Duodenal mucosa (tissue), 2 donors: ENCODE measurements around the gene LANCL2.

Experiments
- H3K27ac ChIP-seq: one replicate; pipeline ENCODE4 v1.7.0; 2013; ENCODE audit warnings: low read depth, low read length
- H3K27me3 ChIP-seq, 2 donors: one replicate each; pipeline ENCODE4 v1.7.0; 2013; ENCODE audit warnings: low read length in 2 of 2, control low read depth in 1 of 2; ENCODE audit not compliant: insufficient read depth in 2 of 2, control insufficient read depth in 1 of 2
- H3K36me3 ChIP-seq, 2 donors: one replicate each; pipeline ENCODE4 v1.7.0; 2013; ENCODE audit warnings: low read length in 2 of 2, control low read depth in 1 of 2; ENCODE audit not compliant: insufficient read depth in 2 of 2, control insufficient read depth in 1 of 2
- H3K4me1 ChIP-seq, 2 donors: one replicate each; pipeline ENCODE4 v1.7.0; 2013; ENCODE audit warnings: low read length in 2 of 2, control low read depth in 1 of 2; ENCODE audit not compliant: insufficient read depth in 2 of 2, control insufficient read depth in 1 of 2
- H3K4me3 ChIP-seq, 2 donors: one replicate each; pipeline ENCODE4 v1.7.0; 2013; ENCODE audit warnings: low read length in 2 of 2, low read depth in 1 of 2
- H3K9ac ChIP-seq, 2 donors: one replicate each; pipeline ENCODE4 v1.7.0; 2013; ENCODE audit warnings: low read length in 2 of 2, low read depth in 1 of 2
- H3K9me3 ChIP-seq, 2 donors: one replicate each; pipeline ENCODE4 v1.7.0; 2013; ENCODE audit warnings: low read length in 2 of 2, control low read depth in 1 of 2; ENCODE audit not compliant: control insufficient read depth in 1 of 2

LANCL2 gene

GRCh38 chr7:55449205-55449991 is 84.3 kb downstream of the LANCL2 start:
- H3K4me3 ChIP-seq: no peak overlapping the region
- H3K4me1 ChIP-seq: no peaks in the 10 kb centered on the region
- no peaks in the 10 kb centered on the region for H3K9me3 ChIP-seq
- H3K27ac ChIP-seq: no peak overlapping the region
- no peaks in the 10 kb centered on the region for H3K27me3 ChIP-seq
- H3K36me3 ChIP-seq: no peaks in the 10 kb centered on the region
- H3K9ac ChIP-seq: no peak overlapping the region

DNA sequence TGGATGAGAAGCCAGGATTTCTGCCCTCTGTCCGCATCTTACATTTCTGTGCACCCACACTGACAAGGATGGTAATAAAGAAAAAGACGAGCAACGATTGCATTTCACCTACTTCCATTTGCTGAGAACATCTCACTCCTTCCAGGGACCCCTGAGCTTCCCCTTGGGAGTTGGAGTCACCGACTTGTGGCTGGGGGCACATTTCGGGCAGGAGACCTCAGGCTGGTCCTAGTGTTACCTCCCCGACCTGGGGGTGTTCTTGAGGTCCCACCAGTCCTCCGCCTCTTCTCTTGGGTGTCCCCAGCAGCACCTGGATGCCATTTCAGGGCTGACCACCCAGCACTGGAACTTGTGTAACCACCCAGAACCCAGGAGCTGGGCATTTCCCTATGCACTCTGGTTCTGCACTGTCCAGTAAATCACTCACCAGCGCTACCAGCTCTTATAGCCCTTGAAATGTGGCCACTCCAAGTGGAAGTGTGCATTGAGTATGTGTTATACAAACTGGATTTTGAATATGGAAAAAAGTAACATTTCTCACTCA is 84.9 kb downstream of the LANCL2 start:
- no peaks in the 10 kb centered on the region for H3K36me3 ChIP-seq
- H3K27ac ChIP-seq: no peak overlapping the region
- no peaks in the 10 kb centered on the region for H3K9me3 ChIP-seq
- H3K4me1 ChIP-seq: no peaks in the 10 kb centered on the region
- no peak overlapping the region for H3K4me3 ChIP-seq
- no peaks in the 10 kb centered on the region for H3K27me3 ChIP-seq
- no peak overlapping the region for H3K9ac ChIP-seq

DNA sequence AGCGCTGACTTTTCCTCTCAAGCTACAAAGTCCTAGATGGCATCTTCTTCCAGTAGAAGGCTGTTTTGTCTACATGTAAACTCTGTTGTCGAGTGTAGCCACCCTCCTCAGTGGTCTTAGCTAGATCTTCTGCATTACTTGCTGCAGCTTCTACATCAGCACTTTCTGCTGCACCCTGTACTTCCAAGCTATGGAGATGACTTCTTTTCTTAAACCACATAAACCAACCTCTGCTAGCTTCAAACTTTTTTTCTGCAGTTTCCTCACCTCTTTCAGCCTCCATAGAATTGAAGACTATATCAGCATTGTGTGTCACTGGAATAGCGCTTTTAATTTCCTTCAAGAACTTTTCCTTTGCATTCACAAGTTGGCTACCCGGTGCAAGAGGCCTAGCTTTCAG is 87.8 kb downstream of the LANCL2 start:
- Histone ChIP-seq H3K36me3 (no peaks in the 10 kb centered on the region), H3K9me3 (peaks cover 1 to 2% of the 10 kb centered on the region in 2 donors), H3K4me1 (no peaks in the 10 kb centered on the region), H3K27ac (no peak overlapping the region), H3K27me3 (no peaks in the 10 kb centered on the region), H3K9ac (no peak overlapping the region), H3K4me3 (no peak overlapping the region)

- no peaks in the 10 kb centered on the region for H3K27me3 ChIP-seq
- peaks cover 2 to 20% of the 10 kb centered on the region in 2 donors for H3K9me3 ChIP-seq
- H3K4me3 ChIP-seq: no peak overlapping the region
Measured at GRCh38 chr7:55457801-55458200, 92.7 kb downstream of the LANCL2 start.

GRCh38 chr7:55458351-55458750 is 93.2 kb downstream of the LANCL2 start:
- Histone ChIP-seq H3K4me1 (no peaks in the 10 kb centered on the region), H3K9me3 (peaks cover 2 to 20% of the 10 kb centered on the region in 2 donors), H3K4me3 (no peak overlapping the region), H3K27me3 (no peaks in the 10 kb centered on the region), H3K9ac (no peak overlapping the region), H3K27ac (no peak overlapping the region), H3K36me3 (no peaks in the 10 kb centered on the region)

More at GRCh38 chr7:55457801-55458200, 92.7 kb downstream of the LANCL2 start:
- no peaks in the 10 kb centered on the region for H3K36me3 ChIP-seq
- H3K27ac ChIP-seq: no peak overlapping the region
- H3K4me1 ChIP-seq: no peaks in the 10 kb centered on the region
- no peak overlapping the region for H3K9ac ChIP-seq

DNA sequence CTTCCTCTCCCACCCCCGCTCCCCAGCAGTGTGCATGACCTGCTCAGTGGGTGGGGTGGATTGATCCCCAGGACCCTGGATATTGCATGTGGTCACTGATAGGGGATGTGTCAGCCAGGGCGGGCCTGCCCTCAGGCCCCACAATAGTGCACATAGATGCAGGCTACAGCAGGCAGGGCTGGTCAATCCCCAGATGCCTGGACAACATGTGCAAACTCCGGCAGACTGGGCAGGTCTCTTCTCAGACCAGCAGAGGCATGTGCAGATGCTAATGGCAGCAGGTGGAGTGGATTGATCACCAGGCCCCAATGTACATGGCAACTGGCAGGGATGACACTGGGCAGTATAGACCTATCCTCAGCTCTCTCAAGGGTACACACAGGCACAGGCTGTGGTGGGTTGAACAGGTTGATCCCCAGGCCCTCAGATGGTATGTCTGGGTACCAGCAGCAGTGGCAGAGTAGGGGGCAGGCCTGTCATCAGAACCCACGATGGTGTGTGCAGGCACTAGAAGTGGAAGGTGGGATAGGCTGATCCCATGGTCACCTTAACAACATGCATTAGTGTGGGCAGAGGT is 98.6 kb downstream of the LANCL2 start:
- Histone ChIP-seq H3K27ac (no peak overlapping the region), H3K4me1 (no peaks in the 10 kb centered on the region), H3K27me3 (no peaks in the 10 kb centered on the region), H3K4me3 (no peak overlapping the region), H3K36me3 (peaks cover 17 to 30% of the 10 kb centered on the region in 2 donors), H3K9me3 (peaks cover 9 to 22% of the 10 kb centered on the region in 2 donors), H3K9ac (no peak overlapping the region)

DNA sequence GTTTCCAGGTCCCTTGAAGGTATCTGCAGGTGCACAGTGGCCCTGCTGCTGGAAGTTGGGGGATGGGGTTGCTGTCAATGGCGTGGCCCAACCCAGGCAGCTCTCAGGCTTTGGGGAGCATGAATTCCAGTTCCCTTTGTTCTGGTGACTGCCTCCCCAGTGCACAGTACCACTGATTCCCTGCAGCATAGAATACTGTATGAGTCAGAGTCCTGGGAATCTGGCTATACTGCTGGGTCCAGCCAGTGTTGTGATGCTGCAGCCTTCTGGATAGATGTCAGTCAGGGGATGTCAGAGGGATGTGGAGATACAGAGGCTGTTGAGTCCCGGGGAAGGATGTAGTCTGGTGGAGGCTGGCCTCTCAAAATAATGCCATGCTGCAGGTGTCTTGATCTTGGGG is 99.3 kb downstream of the LANCL2 start:
- H3K9ac ChIP-seq: no peak overlapping the region
- H3K36me3 ChIP-seq: peaks cover 17 to 30% of the 10 kb centered on the region in 2 donors
- H3K27me3 ChIP-seq: no peaks in the 10 kb centered on the region
- no peak overlapping the region for H3K4me3 ChIP-seq
- no peak overlapping the region for H3K27ac ChIP-seq
- H3K9me3 ChIP-seq: peaks cover 9 to 16% of the 10 kb centered on the region in 2 donors
- H3K4me1 ChIP-seq: peaks cover 0 to under 1% of the 10 kb centered on the region in 2 donors

- Histone ChIP-seq H3K27me3 (no peaks in the 10 kb centered on the region), H3K27ac (no peak overlapping the region), H3K9ac (no peak overlapping the region), H3K4me1 (peaks cover 0 to 6% of the 10 kb centered on the region in 2 donors), H3K9me3 (peaks cover 9 to 12% of the 10 kb centered on the region in 2 donors), H3K36me3 (peaks cover 17 to 34% of the 10 kb centered on the region in 2 donors), H3K4me3 (no peak overlapping the region)
Measured at GRCh38 chr7:55465691-55466090, 100.6 kb downstream of the LANCL2 start.

DNA sequence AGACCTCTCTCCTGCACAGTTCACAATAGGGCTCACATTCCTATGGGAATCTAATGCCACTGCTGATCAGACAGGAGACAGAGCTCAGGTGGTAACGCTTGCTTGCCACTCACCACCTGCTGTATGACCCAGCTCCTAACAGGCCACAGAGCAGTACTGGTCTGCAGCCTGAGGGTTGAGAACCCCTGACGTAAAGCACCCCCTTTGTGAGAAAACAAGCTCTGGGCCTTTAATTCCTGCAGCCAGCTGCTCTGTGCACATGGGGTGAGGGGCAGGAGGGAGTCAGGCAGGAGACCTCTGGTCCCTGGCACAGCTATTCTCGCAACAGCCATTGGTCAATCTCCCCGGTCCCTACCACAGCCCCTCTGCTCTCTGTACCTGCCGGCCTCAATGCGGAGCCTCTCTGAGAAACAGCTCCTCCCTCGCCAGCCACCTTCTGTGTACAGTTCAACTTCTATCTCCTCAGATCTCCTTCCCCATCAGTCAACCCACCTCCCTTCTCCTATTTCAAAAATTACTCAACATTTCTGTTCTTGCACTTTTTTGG is 102.0 kb downstream of the LANCL2 start:
- no peaks in the 10 kb centered on the region for H3K27me3 ChIP-seq
- peaks cover 17 to 34% of the 10 kb centered on the region in 2 donors for H3K36me3 ChIP-seq
- peaks cover 7 to 9% of the 10 kb centered on the region in 2 donors for H3K9me3 ChIP-seq
- H3K27ac ChIP-seq: no peak overlapping the region
- H3K4me1 ChIP-seq: peaks cover 0 to 6% of the 10 kb centered on the region in 2 donors
- H3K9ac ChIP-seq: no peak overlapping the region
- H3K4me3 ChIP-seq: no peak overlapping the region

- H3K27ac ChIP-seq: no peak overlapping the region
- no peaks in the 10 kb centered on the region for H3K27me3 ChIP-seq
- H3K9me3 ChIP-seq: peaks cover 7 to 8% of the 10 kb centered on the region in 2 donors
- H3K36me3 ChIP-seq: peaks cover 24 to 34% of the 10 kb centered on the region in 2 donors
- no peak overlapping the region for H3K4me3 ChIP-seq
- H3K9ac ChIP-seq: no peak overlapping the region
- peaks cover 0 to 6% of the 10 kb centered on the region in 2 donors for H3K4me1 ChIP-seq
Measured at GRCh38 chr7:55468495-55468894, 103.4 kb downstream of the LANCL2 start.
